Measurements from ENCODE around the gene ALDH1A1.

GRCh38 chr9:72998363-72998762 is 45.5 kb upstream of the ALDH1A1 start:
- TF ChIP-seq, protein P1, sequence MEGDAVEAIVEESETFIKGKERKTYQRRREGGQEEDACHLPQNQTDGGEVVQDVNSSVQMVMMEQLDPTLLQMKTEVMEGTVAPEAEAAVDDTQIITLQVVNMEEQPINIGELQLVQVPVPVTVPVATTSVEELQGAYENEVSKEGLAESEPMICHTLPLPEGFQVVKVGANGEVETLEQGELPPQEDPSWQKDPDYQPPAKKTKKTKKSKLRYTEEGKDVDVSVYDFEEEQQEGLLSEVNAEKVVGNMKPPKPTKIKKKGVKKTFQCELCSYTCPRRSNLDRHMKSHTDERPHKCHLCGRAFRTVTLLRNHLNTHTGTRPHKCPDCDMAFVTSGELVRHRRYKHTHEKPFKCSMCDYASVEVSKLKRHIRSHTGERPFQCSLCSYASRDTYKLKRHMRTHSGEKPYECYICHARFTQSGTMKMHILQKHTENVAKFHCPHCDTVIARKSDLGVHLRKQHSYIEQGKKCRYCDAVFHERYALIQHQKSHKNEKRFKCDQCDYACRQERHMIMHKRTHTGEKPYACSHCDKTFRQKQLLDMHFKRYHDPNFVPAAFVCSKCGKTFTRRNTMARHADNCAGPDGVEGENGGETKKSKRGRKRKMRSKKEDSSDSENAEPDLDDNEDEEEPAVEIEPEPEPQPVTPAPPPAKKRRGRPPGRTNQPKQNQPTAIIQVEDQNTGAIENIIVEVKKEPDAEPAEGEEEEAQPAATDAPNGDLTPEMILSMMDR (conservative IDR thresholded peaks at IDR 0.05; ENCODE audit: low read depth, low read length): no peak
- no peak for TF ChIP-seq EZH2 (IDR thresholded peaks at IDR 0.05; ENCODE audit: borderline replicate concordance, low read depth, low read length, poor library complexity, severe bottlenecking)
